HepG2 (cell line): Measurements from ENCODE around the gene KATNB1. TPM values are rescaled to one million over a fixed set of nuclear protein-coding genes. Genes with fewer than 3 reads are reported as not detected.

Experiments
- CHCHD3 ChIP-seq: sonication (generic); formaldehyde crosslinking; IDR thresholded peaks from 2 replicates; pipeline ENCODE4 v1.8.0; 2022; ENCODE audit warnings: mild to moderate bottlenecking, missing genetic modification reagents, moderate library complexity
- GATAD1 ChIP-seq: IDR thresholded peaks from 2 replicates; pipeline ENCODE4 v1.6.1; 2016; ENCODE audit warnings: missing genetic modification reagents, missing compliant biosample characterization
- KLF9 ChIP-seq: IDR thresholded peaks from 2 replicates; pipeline ENCODE4 v1.6.1; 2016; ENCODE audit warnings: low read depth
- NFE2L2 ChIP-seq: fragments of 150-350 bp; IDR thresholded peaks from 2 replicates; pipeline ENCODE4 v1.6.1; 2014; ENCODE audit warnings: low read length
- NR2C2 ChIP-seq: sonication (generic); formaldehyde crosslinking; IDR thresholded peaks from 2 replicates; pipeline ENCODE4 v1.4.0; 2020; ENCODE audit warnings: missing genetic modification reagents, mild to moderate bottlenecking, moderate library complexity, borderline replicate concordance
- SALL1 ChIP-seq: sonication (generic); formaldehyde crosslinking; IDR thresholded peaks from 2 replicates; pipeline ENCODE4 v1.8.0; 2022; ENCODE audit warnings: mild to moderate bottlenecking, missing genetic modification reagents
- ZBED4 ChIP-seq: sonication (generic); formaldehyde crosslinking; IDR thresholded peaks from 2 replicates; pipeline ENCODE4 v1.4.0; 2020; ENCODE audit warnings: missing genetic modification reagents, borderline replicate concordance
- ZBTB26 ChIP-seq: IDR thresholded peaks from 2 replicates; pipeline ENCODE4 v1.6.1; 2016; ENCODE audit warnings: missing compliant biosample characterization, missing genetic modification reagents, borderline replicate concordance
- ZNF570 ChIP-seq: sonication (generic); formaldehyde crosslinking; IDR thresholded peaks from 2 replicates; pipeline ENCODE4 v1.4.0; 2020; ENCODE audit warnings: mild to moderate bottlenecking, missing genetic modification reagents, borderline replicate concordance
- ZNF691 ChIP-seq: sonication (generic); formaldehyde crosslinking; IDR thresholded peaks from 2 replicates; pipeline ENCODE4 v1.4.0; 2020; ENCODE audit warnings: missing genetic modification reagents, low read depth, mild to moderate bottlenecking, borderline replicate concordance
- ZNF781 ChIP-seq: sonication (generic); formaldehyde crosslinking; IDR thresholded peaks from 2 replicates; pipeline ENCODE4 v1.5.1; 2020; ENCODE audit warnings: borderline replicate concordance, mild to moderate bottlenecking, missing genetic modification reagents; ENCODE audit errors: not compliant biosample characterization
- polyA plus RNA-seq, 8 experiments: library from polyadenylated mRNA; depleted of rRNA in 3 of 8; stranded (reverse) in 7 of 8; unstranded in 1 of 8; fragments of >200 nt; fragmentation: Illumina TruSeq in 4 of 8; extraction: Trizol in 4 of 8; gene quantifications; 2 replicates each; pipeline versions ENCODE4 v1.2.1 to v1.2.3, GENCODE V29; 2011 to 2016; ENCODE audit warnings: low read depth in 4 of 8, missing spikeins in 1 of 8, mixed read lengths in 1 of 8; ENCODE audit not compliant: insufficient read depth in 1 of 8
- total RNA-seq, 5 experiments: library from RNA; depleted of rRNA; stranded (reverse); fragments of >200 nt; fragmentation: Illumina TruSeq; extraction: Trizol; gene quantifications; 2 replicates each; pipeline ENCODE4 v1.2.3, GENCODE V29; 2016; ENCODE audit warnings: low read depth in 1 of 5
- TF ChIP-seq, protein P1 (sequence below): sonication (generic); formaldehyde crosslinking; IDR thresholded peaks from 2 replicates; pipeline ENCODE4 v1.5.0; 2020; ENCODE audit warnings: mild to moderate bottlenecking, missing genetic modification reagents, borderline replicate concordance
- TF ChIP-seq, protein P2 (sequence below): sonication (generic); formaldehyde crosslinking; IDR thresholded peaks from 2 replicates; pipeline ENCODE4; 2020; ENCODE audit warnings: missing genetic modification reagents, mild to moderate bottlenecking, borderline replicate concordance

Gene KATNB1
- total and polyA plus RNA-seq, 2 of the 13 experiments (the other 11 are each of a cell fraction or from before 2014, with no cell fraction given): 31.5 to 43.5 TPM

DNA sequence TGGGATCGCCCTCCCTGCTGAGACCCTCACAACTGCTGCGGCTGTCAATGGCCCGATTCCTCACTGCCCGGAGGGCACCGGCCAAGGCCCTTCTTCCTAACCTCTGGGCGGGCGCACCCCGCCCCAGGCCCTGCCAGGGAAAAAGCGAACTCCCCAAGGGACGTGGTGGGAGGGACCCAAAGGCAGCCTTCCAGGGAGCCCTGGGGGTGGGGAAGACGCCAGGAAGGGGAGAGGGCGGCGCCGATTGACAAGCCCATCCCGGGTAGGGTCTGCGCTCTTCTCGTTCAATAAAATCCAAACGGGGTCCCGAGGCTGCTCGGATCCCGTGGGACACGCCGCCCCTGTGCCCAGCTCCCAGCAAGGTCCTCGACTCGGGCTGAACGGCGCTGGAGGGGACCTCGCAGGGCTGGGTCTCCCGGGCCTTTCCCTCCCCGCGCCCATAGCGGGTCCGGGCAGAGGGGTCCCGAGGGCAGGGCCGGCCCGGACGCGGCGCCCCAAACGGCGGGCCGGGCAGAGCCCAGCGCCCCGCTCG, 66.3 kb downstream of the KATNB1 start (continued):
- TF ChIP-seq ZBED4 (CRISPR knock-in tag) (0 out of 2 replicates have a peak, but pooled peaks have one; percentile 44), SALL1 (no peak), NR2C2 (no peak), ZNF570 (CRISPR knock-in tag) (no peak), GATAD1 (CRISPR knock-in tag) (no peak), ZNF781 (no peak), NFE2L2 (no peak), KLF9 (CRISPR knock-in tag) (no peak), CHCHD3 (CRISPR knock-in tag) (peak; percentile 72; the same call in 1 of the 2 replicates), ZBTB26 (CRISPR knock-in tag) (no peak), ZNF691 (CRISPR knock-in tag) (no peak)
- TF ChIP-seq, protein P1, sequence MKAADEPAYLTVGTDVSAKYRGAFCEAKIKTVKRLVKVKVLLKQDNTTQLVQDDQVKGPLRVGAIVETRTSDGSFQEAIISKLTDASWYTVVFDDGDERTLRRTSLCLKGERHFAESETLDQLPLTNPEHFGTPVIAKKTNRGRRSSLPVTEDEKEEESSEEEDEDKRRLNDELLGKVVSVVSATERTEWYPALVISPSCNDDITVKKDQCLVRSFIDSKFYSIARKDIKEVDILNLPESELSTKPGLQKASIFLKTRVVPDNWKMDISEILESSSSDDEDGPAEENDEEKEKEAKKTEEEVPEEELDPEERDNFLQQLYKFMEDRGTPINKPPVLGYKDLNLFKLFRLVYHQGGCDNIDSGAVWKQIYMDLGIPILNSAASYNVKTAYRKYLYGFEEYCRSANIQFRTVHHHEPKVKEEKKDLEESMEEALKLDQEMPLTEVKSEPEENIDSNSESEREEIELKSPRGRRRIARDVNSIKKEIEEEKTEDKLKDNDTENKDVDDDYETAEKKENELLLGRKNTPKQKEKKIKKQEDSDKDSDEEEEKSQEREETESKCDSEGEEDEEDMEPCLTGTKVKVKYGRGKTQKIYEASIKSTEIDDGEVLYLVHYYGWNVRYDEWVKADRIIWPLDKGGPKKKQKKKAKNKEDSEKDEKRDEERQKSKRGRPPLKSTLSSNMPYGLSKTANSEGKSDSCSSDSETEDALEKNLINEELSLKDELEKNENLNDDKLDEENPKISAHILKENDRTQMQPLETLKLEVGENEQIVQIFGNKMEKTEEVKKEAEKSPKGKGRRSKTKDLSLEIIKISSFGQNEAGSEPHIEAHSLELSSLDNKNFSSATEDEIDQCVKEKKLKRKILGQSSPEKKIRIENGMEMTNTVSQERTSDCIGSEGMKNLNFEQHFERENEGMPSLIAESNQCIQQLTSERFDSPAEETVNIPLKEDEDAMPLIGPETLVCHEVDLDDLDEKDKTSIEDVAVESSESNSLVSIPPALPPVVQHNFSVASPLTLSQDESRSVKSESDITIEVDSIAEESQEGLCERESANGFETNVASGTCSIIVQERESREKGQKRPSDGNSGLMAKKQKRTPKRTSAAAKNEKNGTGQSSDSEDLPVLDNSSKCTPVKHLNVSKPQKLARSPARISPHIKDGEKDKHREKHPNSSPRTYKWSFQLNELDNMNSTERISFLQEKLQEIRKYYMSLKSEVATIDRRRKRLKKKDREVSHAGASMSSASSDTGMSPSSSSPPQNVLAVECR: no peak
- TF ChIP-seq, protein P2, sequence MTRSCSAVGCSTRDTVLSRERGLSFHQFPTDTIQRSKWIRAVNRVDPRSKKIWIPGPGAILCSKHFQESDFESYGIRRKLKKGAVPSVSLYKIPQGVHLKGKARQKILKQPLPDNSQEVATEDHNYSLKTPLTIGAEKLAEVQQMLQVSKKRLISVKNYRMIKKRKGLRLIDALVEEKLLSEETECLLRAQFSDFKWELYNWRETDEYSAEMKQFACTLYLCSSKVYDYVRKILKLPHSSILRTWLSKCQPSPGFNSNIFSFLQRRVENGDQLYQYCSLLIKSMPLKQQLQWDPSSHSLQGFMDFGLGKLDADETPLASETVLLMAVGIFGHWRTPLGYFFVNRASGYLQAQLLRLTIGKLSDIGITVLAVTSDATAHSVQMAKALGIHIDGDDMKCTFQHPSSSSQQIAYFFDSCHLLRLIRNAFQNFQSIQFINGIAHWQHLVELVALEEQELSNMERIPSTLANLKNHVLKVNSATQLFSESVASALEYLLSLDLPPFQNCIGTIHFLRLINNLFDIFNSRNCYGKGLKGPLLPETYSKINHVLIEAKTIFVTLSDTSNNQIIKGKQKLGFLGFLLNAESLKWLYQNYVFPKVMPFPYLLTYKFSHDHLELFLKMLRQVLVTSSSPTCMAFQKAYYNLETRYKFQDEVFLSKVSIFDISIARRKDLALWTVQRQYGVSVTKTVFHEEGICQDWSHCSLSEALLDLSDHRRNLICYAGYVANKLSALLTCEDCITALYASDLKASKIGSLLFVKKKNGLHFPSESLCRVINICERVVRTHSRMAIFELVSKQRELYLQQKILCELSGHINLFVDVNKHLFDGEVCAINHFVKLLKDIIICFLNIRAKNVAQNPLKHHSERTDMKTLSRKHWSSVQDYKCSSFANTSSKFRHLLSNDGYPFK (CRISPR knock-in tag): no peak
